HEK293T (cell line): Measurements from ENCODE around the gene LRRC51.

ENCODE experiments used
- ARNT ChIP-seq: fragments of 450-650 bp; IDR thresholded peaks from 2 replicates; pipeline ENCODE4 v1.6.1; 2017; ENCODE audit warnings: mild to moderate bottlenecking
- BHLHE40 ChIP-seq: fragments of 450-650 bp; IDR thresholded peaks from 2 replicates; pipeline ENCODE4 v1.6.1; 2016; ENCODE audit warnings: mild to moderate bottlenecking, moderate library complexity, borderline replicate concordance
- CTBP1 ChIP-seq: fragments of 450-650 bp; IDR thresholded peaks from 2 replicates; pipeline ENCODE4 v1.6.1; 2016; ENCODE audit warnings: borderline replicate concordance
- ELF4 ChIP-seq: fragments of 450-650 bp; IDR thresholded peaks from 2 replicates; pipeline ENCODE4 v1.6.1; 2017; ENCODE audit warnings: antibody characterized with exemption
- FOXK2 ChIP-seq: fragments of 450-650 bp; IDR thresholded peaks from 2 replicates; pipeline ENCODE4 v1.6.1; 2016; ENCODE audit warnings: mild to moderate bottlenecking
- FOXM1 ChIP-seq: fragments of 450-650 bp; IDR thresholded peaks from 2 replicates; pipeline ENCODE4 v1.6.1; 2017; ENCODE audit warnings: mild to moderate bottlenecking, borderline replicate concordance
- HDGF ChIP-seq: fragments of 450-650 bp; IDR thresholded peaks from 2 replicates; pipeline ENCODE4 v1.6.1; 2017; ENCODE audit warnings: antibody characterized with exemption, borderline replicate concordance
- L3MBTL2 ChIP-seq: fragments of 450-650 bp; conservative IDR thresholded peaks from 2 replicates; pipeline ENCODE4 v1.6.1; 2016; ENCODE audit warnings: mild to moderate bottlenecking
- NFRKB ChIP-seq: fragments of 450-650 bp; IDR thresholded peaks from 2 replicates; pipeline ENCODE4 v1.6.1; 2016; ENCODE audit warnings: mild to moderate bottlenecking, moderate library complexity
- SP1 ChIP-seq: fragments of 450-650 bp; IDR thresholded peaks from 2 replicates; pipeline ENCODE4 v1.6.1; 2017
- SUZ12 ChIP-seq: fragments of 450-650 bp; IDR thresholded peaks from 2 replicates; pipeline ENCODE4 v1.6.1; 2016; ENCODE audit warnings: mild to moderate bottlenecking
- TARDBP ChIP-seq: fragments of 450-650 bp; IDR thresholded peaks from 2 replicates; pipeline ENCODE4 v1.6.1; 2016
- ZNF384 ChIP-seq: fragments of 450-650 bp; IDR thresholded peaks from 2 replicates; pipeline ENCODE4 v1.6.1; 2016
- TF ChIP-seq, protein P1 (sequence below): fragments of 450-650 bp; IDR thresholded peaks from 2 replicates; pipeline ENCODE4 v1.6.1; 2016

DNA sequence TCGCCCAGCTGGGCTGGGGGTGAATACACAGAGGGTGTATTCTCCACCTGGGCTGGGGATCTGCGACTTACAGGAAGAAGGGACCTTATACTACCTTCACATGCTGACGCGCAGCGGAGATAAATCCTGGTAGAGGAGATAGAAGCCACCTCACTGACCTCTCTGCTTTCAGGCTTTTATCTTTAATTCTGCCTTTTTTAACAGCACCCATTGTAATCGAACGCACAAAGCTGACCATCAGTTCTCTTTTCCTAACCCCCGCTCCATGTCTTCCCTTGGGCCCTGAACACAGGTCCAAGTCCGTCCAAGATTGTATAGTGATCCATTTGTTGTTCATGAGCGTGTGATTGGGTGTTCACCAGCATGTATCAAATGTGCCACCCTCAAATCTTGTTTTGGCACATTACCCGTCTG is 23.1 kb downstream of the LRRC51 start:
- TF ChIP-seq L3MBTL2: no peak
- TF ChIP-seq BHLHE40: no peak
- no peak for TF ChIP-seq SUZ12
- no peak for TF ChIP-seq SP1
- TF ChIP-seq FOXM1: no peak
- TF ChIP-seq ARNT: no peak
- no peak for TF ChIP-seq ZNF384
- no peak for TF ChIP-seq TARDBP
- no peak for TF ChIP-seq NFRKB
- TF ChIP-seq CTBP1: no peak
- no peak for TF ChIP-seq ELF4
- TF ChIP-seq, protein P1, sequence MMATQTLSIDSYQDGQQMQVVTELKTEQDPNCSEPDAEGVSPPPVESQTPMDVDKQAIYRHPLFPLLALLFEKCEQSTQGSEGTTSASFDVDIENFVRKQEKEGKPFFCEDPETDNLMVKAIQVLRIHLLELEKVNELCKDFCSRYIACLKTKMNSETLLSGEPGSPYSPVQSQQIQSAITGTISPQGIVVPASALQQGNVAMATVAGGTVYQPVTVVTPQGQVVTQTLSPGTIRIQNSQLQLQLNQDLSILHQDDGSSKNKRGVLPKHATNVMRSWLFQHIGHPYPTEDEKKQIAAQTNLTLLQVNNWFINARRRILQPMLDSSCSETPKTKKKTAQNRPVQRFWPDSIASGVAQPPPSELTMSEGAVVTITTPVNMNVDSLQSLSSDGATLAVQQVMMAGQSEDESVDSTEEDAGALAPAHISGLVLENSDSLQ: no peak
- no peak for TF ChIP-seq HDGF
- no peak for TF ChIP-seq FOXK2
